IMR-90 (cell line): Measurements from ENCODE around the gene IL13. TPM values are rescaled to one million over a fixed set of nuclear protein-coding genes. Genes with fewer than 3 reads are reported as not detected.

Experiments used
- ATAC-seq: fragments of 200-7000 bp; cut with Tn5 transposase; 2 replicates; pipeline ENCODE4 v1.9.1; 2020; ENCODE audit warnings: low read depth, mild to moderate bottlenecking, moderate library complexity
- BruUV-seq: library from RNA; stranded (reverse); fragments of 400-500 nt; replicated peaks from 2 replicates; lab custom pipeline; 2021; lab: Mats Ljungman, UMichigan
- CTCF ChIA-PET: fragments of 300-600 bp; formaldehyde crosslinking; extraction: SDS; loops from one replicate; lab custom pipeline; 2021; ENCODE audit warnings: antibody characterized with exemption; lab: Yijun Ruan, JAX
- POLR2A ChIA-PET: fragments of 300-600 bp; sonication (Branson Sonifier 250); formaldehyde crosslinking; loops from one replicate; lab custom pipeline; 2022; ENCODE audit warnings: antibody characterized with exemption; ENCODE audit not compliant: unreplicated experiment; lab: Charles Lee
- DNase-seq: peaks from one replicate; pipeline ENCODE4 v3.0.0; 2013
- H2AFZ ChIP-seq: replicated peaks from 2 replicates; pipeline ENCODE3; 2013; ENCODE audit warnings: low read length, mild to moderate bottlenecking; ENCODE audit not compliant: poor library complexity
- H2AK5ac ChIP-seq: 2 replicates; pipeline ENCODE4 v1.6.1; 2013; ENCODE audit warnings: low read depth, low read length, inconsistent platforms
- H2AK9ac ChIP-seq: replicated peaks from 2 replicates; pipeline ENCODE3; 2013; ENCODE audit warnings: mild to moderate bottlenecking, low read depth, low read length, moderate library complexity; ENCODE audit not compliant: poor library complexity
- H2BK120ac ChIP-seq: 2 replicates; pipeline ENCODE4 v1.6.1; 2013; ENCODE audit warnings: low read depth, low read length, inconsistent platforms
- H2BK15ac ChIP-seq: 3 replicates; pipeline ENCODE4 v1.6.1; 2013; ENCODE audit warnings: low read depth, low read length, inconsistent platforms
- H2BK20ac ChIP-seq: 2 replicates; pipeline ENCODE4 v1.6.1; 2013; ENCODE audit warnings: low read depth, mild to moderate bottlenecking, inconsistent platforms, low read length, moderate library complexity
- H2BK5ac ChIP-seq: 2 replicates; pipeline ENCODE4 v1.6.1; 2013; ENCODE audit warnings: mild to moderate bottlenecking, low read depth, low read length, inconsistent platforms; ENCODE audit not compliant: poor library complexity, severe bottlenecking
- H3K14ac ChIP-seq: replicated peaks from 2 replicates; pipeline ENCODE4 v1.6.1; 2013; ENCODE audit warnings: low read depth, low read length, inconsistent platforms
- H3K18ac ChIP-seq: 2 replicates; pipeline ENCODE4 v1.6.1; 2013; ENCODE audit warnings: low read depth, low read length, control low read depth
- H3K23ac ChIP-seq: 2 replicates; pipeline ENCODE4 v1.6.1; 2013; ENCODE audit warnings: low read depth, low read length, inconsistent platforms
- H3K27ac ChIP-seq: 2 replicates; pipeline ENCODE4 v1.5.1; 2013; ENCODE audit warnings: mild to moderate bottlenecking, control low read depth, low read length; ENCODE audit not compliant: insufficient read depth
- H3K27me3 ChIP-seq: 2 replicates; pipeline ENCODE4 v1.6.1; 2013; ENCODE audit warnings: low read length; ENCODE audit not compliant: control insufficient read depth, insufficient read depth
- H3K36me3 ChIP-seq: 2 replicates; pipeline ENCODE4 v1.6.1; 2013; ENCODE audit warnings: low read length, mixed read lengths; ENCODE audit not compliant: control insufficient read depth, insufficient read depth
- H3K4ac ChIP-seq: 2 replicates; pipeline ENCODE4 v1.6.1; 2013; ENCODE audit warnings: low read depth, low read length, inconsistent platforms
- H3K4me1 ChIP-seq: 2 replicates; pipeline ENCODE4 v1.6.1; 2013; ENCODE audit warnings: low read length, mixed read lengths; ENCODE audit not compliant: control insufficient read depth, insufficient read depth
- H3K4me2 ChIP-seq: 2 replicates; pipeline ENCODE4 v1.6.1; 2013; ENCODE audit warnings: low read depth, mild to moderate bottlenecking, control low read depth, low read length, moderate library complexity
- H3K4me3 ChIP-seq: 2 replicates; pipeline ENCODE4 v1.5.1; 2013; ENCODE audit warnings: low read depth, mild to moderate bottlenecking, control low read depth, low read length, moderate library complexity; ENCODE audit not compliant: insufficient read depth
- H3K56ac ChIP-seq: 2 replicates; pipeline ENCODE4 v1.6.1; 2013; ENCODE audit warnings: low read length, inconsistent platforms; ENCODE audit not compliant: insufficient read depth; ENCODE audit errors: extremely low read depth
- H3K79me1 ChIP-seq, 2 experiments: 2 replicates each; pipeline ENCODE4 v1.6.1; 2013; ENCODE audit warnings: low read length in 2 of 2, inconsistent platforms in 1 of 2, low read depth in 1 of 2
- H3K9ac ChIP-seq: 2 replicates; pipeline ENCODE4 v1.6.1; 2013; ENCODE audit warnings: low read depth, low read length, control low read depth
- H3K9me1 ChIP-seq: 2 replicates; pipeline ENCODE4 v1.6.1; 2013; ENCODE audit warnings: low read length, inconsistent platforms; ENCODE audit not compliant: insufficient read depth
- H3K9me3 ChIP-seq: 2 replicates; pipeline ENCODE4 v1.6.1; 2013; ENCODE audit warnings: low read length; ENCODE audit not compliant: control insufficient read depth, insufficient read depth
- H4K20me1 ChIP-seq: 2 replicates; pipeline ENCODE4 v1.6.1; 2013; ENCODE audit warnings: low read length, inconsistent platforms; ENCODE audit not compliant: insufficient read depth
- H4K5ac ChIP-seq: 2 replicates; pipeline ENCODE4 v1.6.1; 2013; ENCODE audit warnings: mild to moderate bottlenecking, low read depth, low read length, control low read depth
- H4K8ac ChIP-seq, 2 experiments: 2 replicates each; pipeline ENCODE4 v1.6.1; 2013; ENCODE audit warnings: low read depth in 2 of 2, low read length in 2 of 2, control low read depth in 1 of 2, inconsistent platforms in 1 of 2
- H4K91ac ChIP-seq: 2 replicates; pipeline ENCODE4 v1.6.1; 2013; ENCODE audit warnings: low read depth, low read length, inconsistent platforms; ENCODE audit not compliant: insufficient read depth
- BHLHE40 ChIP-seq: fragments of 150-350 bp; IDR thresholded peaks from 2 replicates; pipeline ENCODE4 v1.6.1; 2016; ENCODE audit warnings: mild to moderate bottlenecking, low read depth, low read length
- CEBPB ChIP-seq: IDR thresholded peaks from 2 replicates; pipeline ENCODE4 v1.6.1; 2012; ENCODE audit warnings: low read depth, low read length, improper control_type of control experiment
- CHD1 ChIP-seq: IDR thresholded peaks from 2 replicates; pipeline ENCODE4 v1.6.1; 2012; ENCODE audit warnings: low read depth, low read length, improper control_type of control experiment
- MAFK ChIP-seq: IDR thresholded peaks from 2 replicates; pipeline ENCODE4 v1.6.1; 2012; ENCODE audit warnings: low read depth, low read length, improper control_type of control experiment
- MAZ ChIP-seq: IDR thresholded peaks from 2 replicates; pipeline ENCODE4 v1.6.1; 2012; ENCODE audit warnings: low read depth, mild to moderate bottlenecking, low read length, improper control_type of control experiment, moderate library complexity, borderline replicate concordance
- MXI1 ChIP-seq: IDR thresholded peaks from 2 replicates; pipeline ENCODE4 v1.6.1; 2012; ENCODE audit warnings: low read depth, mild to moderate bottlenecking, low read length, moderate library complexity, borderline replicate concordance
- NFE2L2 ChIP-seq: fragments of 150-350 bp; IDR thresholded peaks from 2 replicates; pipeline ENCODE4 v1.6.1; 2016; ENCODE audit warnings: low read depth, mild to moderate bottlenecking, low read length
- POLR2A ChIP-seq: IDR thresholded peaks from 2 replicates; pipeline ENCODE4 v1.6.1; 2012; ENCODE audit warnings: mild to moderate bottlenecking, low read depth, low read length
- RAD21 ChIP-seq: IDR thresholded peaks from 2 replicates; pipeline ENCODE4 v1.6.1; 2012; ENCODE audit warnings: low read length, improper control_type of control experiment
- RCOR1 ChIP-seq: IDR thresholded peaks from 2 replicates; pipeline ENCODE4 v1.6.1; 2012; ENCODE audit warnings: mild to moderate bottlenecking, low read length, improper control_type of control experiment; ENCODE audit not compliant: insufficient replicate concordance
- RFX5 ChIP-seq: IDR thresholded peaks from 2 replicates; pipeline ENCODE4 v1.8.0; 2012; ENCODE audit warnings: low read depth, mild to moderate bottlenecking, low read length, moderate library complexity
- SMC3 ChIP-seq: fragments of 150-350 bp; IDR thresholded peaks from 2 replicates; pipeline ENCODE4 v1.6.1; 2016; ENCODE audit warnings: low read depth, mild to moderate bottlenecking, antibody characterized with exemption, low read length, moderate library complexity
- WGBS, 2 experiments: methylation state at CpG; one replicate each; pipeline versions ENCODE4 v1.1.5 to v1.1.7; 2013; ENCODE audit warnings: missing lambda C conversion rate in 2 of 2; ENCODE audit not compliant: insufficient read length in 1 of 2; ENCODE audit errors: extremely low coverage in 2 of 2; 5-methylcytosine and 5-hydroxymethylcytosine counted together
- dilution Hi-C: fragments of 300-500 bp; cut with HindIII; formaldehyde crosslinking; loops from one replicate; pipeline ENCODE4 v1.14.3; 2018; ENCODE audit warnings: low sequenced_read_pairs; ENCODE audit not compliant: unreplicated experiment
- in situ Hi-C: fragments of 300-500 bp; cut with MboI; formaldehyde crosslinking; loops from 3 replicates; pipeline ENCODE4 v1.14.3; 2019; ENCODE audit warnings: low sequenced_read_pairs, inconsistent platforms, mixed read lengths
- intact Hi-C: fragments of 100-400 bp; cut with micrococcal nuclease; formaldehyde crosslinking; loops from 2 replicates; pipeline ENCODE4 v1.10.0; 2022
- polyA plus RNA-seq, 3 experiments: library from polyadenylated mRNA; depleted of rRNA; stranded (reverse); fragments of >200 nt; gene quantifications; 2 replicates each; pipeline ENCODE4 v1.2.3, GENCODE V29; 2012; ENCODE audit warnings: low replicate concordance in 1 of 3
- total RNA-seq: library from RNA; depleted of rRNA; stranded (reverse); fragments of >200 nt; gene quantifications from 2 replicates; pipeline ENCODE4 v1.2.3, GENCODE V29; 2012
- TF ChIP-seq, protein P1 (sequence below): fragments of 150-350 bp; IDR thresholded peaks from 2 replicates; pipeline ENCODE4 v1.6.1; 2017; ENCODE audit warnings: mild to moderate bottlenecking, antibody characterized with exemption, low read length, low read depth
- TF ChIP-seq, protein P2 (sequence below): fragments of 150-350 bp; IDR thresholded peaks from 2 replicates; pipeline ENCODE4 v1.6.1; 2016; ENCODE audit warnings: low read depth, mild to moderate bottlenecking, low read length, moderate library complexity, borderline replicate concordance

Gene IL13
- total and polyA plus RNA-seq, 2 of the 4 experiments (the other 2 are of a cell fraction) = not detected

DNA sequence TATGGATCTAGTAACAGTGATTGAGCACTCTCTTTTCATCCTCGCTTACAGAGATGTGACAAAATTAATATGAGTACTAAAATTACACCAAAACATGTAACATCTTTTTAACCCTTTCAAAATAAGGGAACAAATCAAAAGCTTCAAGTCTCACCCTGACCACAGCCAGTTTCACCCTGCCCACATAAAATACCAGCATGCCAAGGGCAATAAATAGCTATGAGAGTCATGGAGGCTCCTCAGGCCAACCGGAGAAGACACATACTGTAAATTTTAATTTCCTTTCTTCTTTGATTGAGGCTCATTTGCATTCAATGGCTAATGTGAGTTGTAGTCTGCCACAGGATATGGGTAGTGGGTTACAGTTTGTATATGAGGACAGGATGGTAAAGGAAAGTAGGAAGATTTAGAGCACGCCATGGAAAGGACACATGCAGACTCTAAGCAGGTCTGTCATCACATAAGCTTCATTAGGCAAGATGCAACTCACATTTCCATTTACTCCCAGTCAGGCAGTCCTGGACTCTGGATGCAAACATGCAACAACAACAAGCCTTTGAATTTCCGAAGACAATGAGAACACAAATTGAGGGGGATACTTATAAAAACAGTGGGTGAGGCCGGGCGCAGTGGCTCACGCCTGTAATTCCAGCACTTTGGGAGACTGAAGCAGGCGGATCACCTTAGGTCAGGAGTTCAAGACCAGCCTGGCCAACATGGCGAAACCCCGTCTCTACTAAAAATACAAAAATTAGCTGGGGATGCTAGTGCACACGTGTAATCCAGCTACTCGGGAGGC lies 27.1 kb downstream of the IL13 start (continued):
- TF ChIP-seq, protein P1, sequence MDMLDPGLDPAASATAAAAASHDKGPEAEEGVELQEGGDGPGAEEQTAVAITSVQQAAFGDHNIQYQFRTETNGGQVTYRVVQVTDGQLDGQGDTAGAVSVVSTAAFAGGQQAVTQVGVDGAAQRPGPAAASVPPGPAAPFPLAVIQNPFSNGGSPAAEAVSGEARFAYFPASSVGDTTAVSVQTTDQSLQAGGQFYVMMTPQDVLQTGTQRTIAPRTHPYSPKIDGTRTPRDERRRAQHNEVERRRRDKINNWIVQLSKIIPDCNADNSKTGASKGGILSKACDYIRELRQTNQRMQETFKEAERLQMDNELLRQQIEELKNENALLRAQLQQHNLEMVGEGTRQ = no peak

DNA sequence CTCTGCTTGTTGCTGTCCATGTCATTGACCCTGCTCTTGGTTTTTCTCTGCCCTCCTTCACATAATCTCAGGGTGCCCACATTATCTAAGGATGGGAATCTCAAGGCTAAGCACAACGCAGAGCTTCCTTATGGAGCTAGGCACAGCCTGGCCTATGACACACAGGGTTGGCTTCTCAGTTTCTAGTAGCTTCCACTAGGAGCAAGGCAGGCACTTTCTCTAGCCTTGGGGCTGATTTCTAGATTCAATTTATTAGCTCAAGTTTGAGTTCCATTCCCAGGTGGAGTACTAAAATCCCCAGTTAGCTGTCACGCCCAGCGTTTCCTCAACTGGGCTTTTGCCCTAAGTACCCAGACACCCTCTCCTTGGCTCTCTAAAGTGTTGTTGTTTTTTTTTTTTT lies 28.2 kb downstream of the IL13 start:
- WGBS, 2 experiments = 100% methylated on average over 1 of the region's 3 CpGs; no CpG with 5 or more reads in 1 of the 2 experiments
- Histone ChIP-seq H3K9me3 (no peaks in the 10 kb centered on the region), H3K36me3 (no peaks in the 10 kb centered on the region), H3K4ac (no peak overlapping the region), H3K18ac (no peak overlapping the region), H3K9me1 (0 out of 2 replicates have a peak, but pooled peaks cover 7% of the 10 kb centered on the region), H2BK120ac (no peak overlapping the region), H3K4me2 (no peak overlapping the region), H2AK9ac (no peak overlapping the region), H3K56ac (no peak overlapping the region), H3K9ac (no peak overlapping the region), H3K79me1 (no peaks in the 10 kb centered on the region), H3K4me3 (no peak overlapping the region), H4K20me1 (no peaks in the 10 kb centered on the region), H4K8ac (no peak overlapping the region), H4K5ac (no peak overlapping the region), H3K14ac (no peak overlapping the region), H2AK5ac (no peak overlapping the region), H3K27ac (no peak overlapping the region), H2AFZ (no peak overlapping the region), H2BK20ac (no peak overlapping the region), H4K91ac (no peak overlapping the region), H2BK5ac (no peak overlapping the region), H3K23ac (no peak overlapping the region), H3K4me1 (no peaks in the 10 kb centered on the region; the same call in 1 of the 2 replicates), H3K27me3 (no peaks in the 10 kb centered on the region), H2BK15ac (no peak overlapping the region)
- in situ Hi-C loops (no loop called here), intact Hi-C loops (no loop called here), dilution Hi-C loops (no loop called here)
- ATAC-seq (no peak), DNase-seq (no peak)
- CTCF ChIA-PET = interaction anchor here (1.3 kb wide), 1 partner anchor 9 kb away, joined by 3 read pairs; no protein-coding TSS in a partner anchor
- POLR2A ChIA-PET = no interaction called here
- BruUV-seq = no TSS peak
- TF ChIP-seq, protein P2, sequence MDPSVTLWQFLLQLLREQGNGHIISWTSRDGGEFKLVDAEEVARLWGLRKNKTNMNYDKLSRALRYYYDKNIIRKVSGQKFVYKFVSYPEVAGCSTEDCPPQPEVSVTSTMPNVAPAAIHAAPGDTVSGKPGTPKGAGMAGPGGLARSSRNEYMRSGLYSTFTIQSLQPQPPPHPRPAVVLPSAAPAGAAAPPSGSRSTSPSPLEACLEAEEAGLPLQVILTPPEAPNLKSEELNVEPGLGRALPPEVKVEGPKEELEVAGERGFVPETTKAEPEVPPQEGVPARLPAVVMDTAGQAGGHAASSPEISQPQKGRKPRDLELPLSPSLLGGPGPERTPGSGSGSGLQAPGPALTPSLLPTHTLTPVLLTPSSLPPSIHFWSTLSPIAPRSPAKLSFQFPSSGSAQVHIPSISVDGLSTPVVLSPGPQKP = no peak
- no peak for TF ChIP-seq MAZ
- no peak for TF ChIP-seq SMC3
- no peak for TF ChIP-seq RFX5
- no peak for TF ChIP-seq MAFK
- TF ChIP-seq RAD21 = no peak
- TF ChIP-seq BHLHE40 = no peak
- TF ChIP-seq RCOR1 = no peak
- TF ChIP-seq POLR2A = no peak
- TF ChIP-seq NFE2L2 = no peak
- no peak for TF ChIP-seq CHD1
- no peak for TF ChIP-seq MXI1
- no peak for TF ChIP-seq CEBPB
